ENCODE results near the gene BSPRY.

BSPRY gene

GRCh38 chr9:113316030-113316429 is 33.3 kb upstream of the BSPRY start:
- no peak for TF ChIP-seq YY1 (IDR thresholded peaks at IDR 0.05; ENCODE audit: low read depth)
- no peak for TF ChIP-seq TCF12 (IDR thresholded peaks at IDR 0.05; ENCODE audit: low read depth)
- TF ChIP-seq FOXM1 (IDR thresholded peaks at IDR 0.05; ENCODE audit: borderline replicate concordance, low read depth): no peak
- no peak for TF ChIP-seq USF1 (IDR thresholded peaks at IDR 0.05)
- TF ChIP-seq EGR1 (IDR thresholded peaks at IDR 0.05): no peak
- TF ChIP-seq RAD21 (IDR thresholded peaks at IDR 0.05; ENCODE audit: low read depth): no peak
- no peak for TF ChIP-seq CEBPB (IDR thresholded peaks at IDR 0.05)
- no peak for TF ChIP-seq TAF1 (IDR thresholded peaks at IDR 0.05; ENCODE audit: low read depth)
- no peak for TF ChIP-seq ZBTB7A (IDR thresholded peaks at IDR 0.05; ENCODE audit: low read depth)
- TF ChIP-seq EP300 (IDR thresholded peaks at IDR 0.05; ENCODE audit: borderline replicate concordance): no peak
- no peak for TF ChIP-seq REST (IDR thresholded peaks at IDR 0.05; ENCODE audit: low read depth)
- TF ChIP-seq CREB1 (IDR thresholded peaks at IDR 0.05; ENCODE audit: low read depth): no peak

DNA sequence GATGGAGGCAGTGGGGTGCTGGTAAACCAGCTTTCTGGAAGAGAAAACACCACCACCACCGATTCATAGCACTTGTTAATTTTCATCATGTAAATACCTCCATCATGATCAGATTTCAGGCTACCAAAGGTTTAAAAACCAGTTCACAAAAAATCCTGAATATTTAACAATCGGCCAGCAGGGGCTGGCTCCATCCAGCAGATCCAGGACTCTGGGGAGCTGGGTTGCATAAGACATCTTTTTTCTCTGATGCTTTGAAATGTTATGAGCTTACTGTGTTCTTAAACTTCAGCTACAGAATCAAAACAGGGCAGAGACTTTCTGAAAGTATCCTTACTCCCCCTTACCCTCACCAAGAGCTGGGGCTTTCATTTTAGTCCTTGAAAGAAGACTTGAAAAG is 31.6 kb upstream of the BSPRY start:
- TF ChIP-seq YY1 (IDR thresholded peaks at IDR 0.05; ENCODE audit: low read depth): no peak
- no peak for TF ChIP-seq EGR1 (IDR thresholded peaks at IDR 0.05)
- TF ChIP-seq CREB1 (IDR thresholded peaks at IDR 0.05; ENCODE audit: low read depth): no peak

- TF ChIP-seq EP300 (IDR thresholded peaks at IDR 0.05; ENCODE audit: borderline replicate concordance): no peak
- TF ChIP-seq TAF1 (IDR thresholded peaks at IDR 0.05; ENCODE audit: low read depth): no peak
- TF ChIP-seq REST (IDR thresholded peaks at IDR 0.05; ENCODE audit: low read depth): no peak
- no peak for TF ChIP-seq USF1 (IDR thresholded peaks at IDR 0.05)
- no peak for TF ChIP-seq TCF12 (IDR thresholded peaks at IDR 0.05; ENCODE audit: low read depth)
- no peak for TF ChIP-seq ZBTB7A (IDR thresholded peaks at IDR 0.05; ENCODE audit: low read depth)
- no peak for TF ChIP-seq FOXM1 (IDR thresholded peaks at IDR 0.05; ENCODE audit: borderline replicate concordance, low read depth)
- TF ChIP-seq CEBPB (IDR thresholded peaks at IDR 0.05): no peak
- no peak for TF ChIP-seq TEAD4 (IDR thresholded peaks at IDR 0.05)
- TF ChIP-seq EGR1 (IDR thresholded peaks at IDR 0.05): no peak
- TF ChIP-seq NFIC (IDR thresholded peaks at IDR 0.05): no peak
- TF ChIP-seq, protein P1, sequence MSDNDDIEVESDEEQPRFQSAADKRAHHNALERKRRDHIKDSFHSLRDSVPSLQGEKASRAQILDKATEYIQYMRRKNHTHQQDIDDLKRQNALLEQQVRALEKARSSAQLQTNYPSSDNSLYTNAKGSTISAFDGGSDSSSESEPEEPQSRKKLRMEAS (IDR thresholded peaks at IDR 0.05): no peak
- no peak for TF ChIP-seq YY1 (IDR thresholded peaks at IDR 0.05; ENCODE audit: low read depth)
- TF ChIP-seq RAD21 (IDR thresholded peaks at IDR 0.05; ENCODE audit: low read depth): no peak
- no peak for TF ChIP-seq CREB1 (IDR thresholded peaks at IDR 0.05; ENCODE audit: low read depth)
Observed at GRCh38 chr9:113319054-113319453, 30.3 kb upstream of the BSPRY start.

GRCh38 chr9:113320051-113320450 is 29.3 kb upstream of the BSPRY start:
- TF ChIP-seq FOXM1 (IDR thresholded peaks at IDR 0.05; ENCODE audit: borderline replicate concordance, low read depth): no peak
- TF ChIP-seq CEBPB (IDR thresholded peaks at IDR 0.05): no peak
- no peak for TF ChIP-seq RAD21 (IDR thresholded peaks at IDR 0.05; ENCODE audit: low read depth)
- no peak for TF ChIP-seq NFIC (IDR thresholded peaks at IDR 0.05)
- no peak for TF ChIP-seq TEAD4 (IDR thresholded peaks at IDR 0.05)
- no peak for TF ChIP-seq TCF12 (IDR thresholded peaks at IDR 0.05; ENCODE audit: low read depth)
- no peak for TF ChIP-seq EGR1 (IDR thresholded peaks at IDR 0.05)
- no peak for TF ChIP-seq YY1 (IDR thresholded peaks at IDR 0.05; ENCODE audit: low read depth)
- TF ChIP-seq EP300 (IDR thresholded peaks at IDR 0.05; ENCODE audit: borderline replicate concordance): no peak
- no peak for TF ChIP-seq CREB1 (IDR thresholded peaks at IDR 0.05; ENCODE audit: low read depth)
- TF ChIP-seq ZBTB7A (IDR thresholded peaks at IDR 0.05; ENCODE audit: low read depth): no peak

GRCh38 chr9:113322671-113323070 is 26.7 kb upstream of the BSPRY start:
- TF ChIP-seq YY1 (IDR thresholded peaks at IDR 0.05; ENCODE audit: low read depth) (no peak), FOXM1 (IDR thresholded peaks at IDR 0.05; ENCODE audit: borderline replicate concordance, low read depth) (no peak), EP300 (IDR thresholded peaks at IDR 0.05; ENCODE audit: borderline replicate concordance) (no peak), TCF12 (IDR thresholded peaks at IDR 0.05; ENCODE audit: low read depth) (no peak), CEBPB (IDR thresholded peaks at IDR 0.05) (no peak), ZBTB7A (IDR thresholded peaks at IDR 0.05; ENCODE audit: low read depth) (no peak)
- TF ChIP-seq, protein P1 (IDR thresholded peaks at IDR 0.05): no peak

GRCh38 chr9:113326230-113326629 is 23.1 kb upstream of the BSPRY start:
- TF ChIP-seq, protein P1 (IDR thresholded peaks at IDR 0.05): no peak
- TF ChIP-seq CEBPB (IDR thresholded peaks at IDR 0.05) (no peak), TCF12 (IDR thresholded peaks at IDR 0.05; ENCODE audit: low read depth) (no peak), RAD21 (IDR thresholded peaks at IDR 0.05; ENCODE audit: low read depth) (no peak)
